ENCODE measurements around the gene LRP1.

Gene LRP1

GRCh38 chr12:57173683-57174082 is 45.4 kb downstream of the LRP1 start:
- no peak for DNase-seq (ENCODE audit: low read depth, low spot score)

- DNase-seq (ENCODE audit: low read depth, low spot score) = peak; percentile 90
These were observed 47.3 kb downstream of the LRP1 start for GRCh38 chr12:57175428-57176138.

- DNase-seq (ENCODE audit: low read depth, low spot score) = no peak
These were observed 47.8 kb downstream of the LRP1 start for GRCh38 chr12:57176139-57176477.

- DNase-seq (ENCODE audit: low read depth, low spot score) = no peak
These were observed 48.6 kb downstream of the LRP1 start for GRCh38 chr12:57176846-57177245.

GRCh38 chr12:57177354-57177753 is 49.1 kb downstream of the LRP1 start:
- no peak for DNase-seq (ENCODE audit: low read depth, low spot score)

GRCh38 chr12:57178213-57178612 is 49.9 kb downstream of the LRP1 start:
- no peak for DNase-seq (ENCODE audit: low read depth, low spot score)

- DNase-seq (ENCODE audit: low read depth, low spot score) = no peak
These were observed 51.2 kb downstream of the LRP1 start for GRCh38 chr12:57179331-57180086.

- no peak for DNase-seq (ENCODE audit: low read depth, low spot score)
These were observed 52.2 kb downstream of the LRP1 start for GRCh38 chr12:57180321-57180989.

- DNase-seq (ENCODE audit: low read depth, low spot score) = no peak
These were observed 52.8 kb downstream of the LRP1 start for GRCh38 chr12:57181072-57181471.

- peak; percentile 63 for DNase-seq (ENCODE audit: low read depth, low spot score)
These were observed 53.4 kb downstream of the LRP1 start for GRCh38 chr12:57181561-57182155.

- DNase-seq (ENCODE audit: low read depth, low spot score) = peak; percentile 95
These were observed 54.8 kb downstream of the LRP1 start for GRCh38 chr12:57182918-57183575.

GRCh38 chr12:57183939-57184725 is 55.8 kb downstream of the LRP1 start:
- no peak for DNase-seq (ENCODE audit: low read depth, low spot score)

- DNase-seq (ENCODE audit: low read depth, low spot score) = no peak
These were observed 57.1 kb downstream of the LRP1 start for GRCh38 chr12:57185403-57185802.

- no peak for DNase-seq (ENCODE audit: low read depth, low spot score)
These were observed 57.7 kb downstream of the LRP1 start for GRCh38 chr12:57185906-57186508.

GRCh38 chr12:57187222-57188089 is 59.2 kb downstream of the LRP1 start:
- DNase-seq (ENCODE audit: low read depth, low spot score) = no peak

- DNase-seq (ENCODE audit: low read depth, low spot score) = no peak
These were observed 59.8 kb downstream of the LRP1 start for GRCh38 chr12:57188090-57188425.

- DNase-seq (ENCODE audit: low read depth, low spot score) = no peak
These were observed 61.8 kb downstream of the LRP1 start for GRCh38 chr12:57190037-57190436.

GRCh38 chr12:57190821-57191220 is 62.5 kb downstream of the LRP1 start:
- no peak for DNase-seq (ENCODE audit: low read depth, low spot score)

- DNase-seq (ENCODE audit: low read depth, low spot score) = no peak
These were observed 63.1 kb downstream of the LRP1 start for GRCh38 chr12:57191410-57191809.

- DNase-seq (ENCODE audit: low read depth, low spot score) = no peak
These were observed 64.6 kb downstream of the LRP1 start for GRCh38 chr12:57192920-57193319.

All from ELF-1 (cell line).